Keratinocyte (primary cell): ENCODE measurements around the gene VIT. TPM values are rescaled to one million over a fixed set of nuclear protein-coding genes. Genes with fewer than 3 reads are reported as not detected.

ENCODE experiments used
- DNase-seq: peaks from one replicate; pipeline ENCODE4 v3.0.0-alpha.2; 2011; ENCODE audit warnings: low read depth, missing footprints, low spot score
- FAIRE-seq: peaks from 2 replicates; lab custom pipeline; 2011; peaks lifted over from hg19 to GRCh38; lab: Jason Lieb, UNC
- H2AFZ ChIP-seq: 2 replicates; pipeline ENCODE4 v1.6.0; 2012; ENCODE audit warnings: low read length, control low read depth, inconsistent platforms; ENCODE audit not compliant: control insufficient read depth
- H3K27ac ChIP-seq: 2 replicates; pipeline ENCODE4 v1.5.1; 2011; ENCODE audit warnings: low read length; ENCODE audit not compliant: control insufficient read depth, insufficient read depth
- H3K27me3 ChIP-seq: 3 replicates; pipeline ENCODE4 v1.6.0; 2011; ENCODE audit warnings: low read length; ENCODE audit not compliant: control insufficient read depth, insufficient read depth; ENCODE audit errors: extremely low read depth
- H3K36me3 ChIP-seq, 2 experiments: 2 replicates in 1 of 2; 3 replicates in 1 of 2; pipeline ENCODE4 v1.5.1; 2011; ENCODE audit warnings: low read length in 2 of 2, mild to moderate bottlenecking in 1 of 2; ENCODE audit not compliant: control insufficient read depth in 2 of 2, insufficient read depth in 2 of 2; ENCODE audit errors: extremely low read depth in 1 of 2
- H3K4me1 ChIP-seq: 3 replicates; pipeline ENCODE4 v1.5.1; 2011; ENCODE audit warnings: low read length; ENCODE audit not compliant: control insufficient read depth, insufficient read depth; ENCODE audit errors: extremely low read depth
- H3K4me2 ChIP-seq: 3 replicates; pipeline ENCODE4 v1.6.0; 2011; ENCODE audit warnings: low read depth, low read length; ENCODE audit not compliant: control insufficient read depth, insufficient read depth; ENCODE audit errors: extremely low read depth
- H3K4me3 ChIP-seq, 3 experiments: fragments of 200-600 bp in 1 of 3; sonication (generic) in 1 of 3; 2 replicates in 2 of 3; 3 replicates in 1 of 3; pipeline ENCODE4 v1.5.1; 2011 to 2016; ENCODE audit warnings: low read length in 3 of 3, mild to moderate bottlenecking in 3 of 3, control low read depth in 2 of 3, inconsistent platforms in 1 of 3, low read depth in 1 of 3, mixed read lengths in 1 of 3, mixed run types in 1 of 3, moderate library complexity in 1 of 3; ENCODE audit not compliant: control insufficient read depth in 2 of 3, insufficient read depth in 2 of 3; ENCODE audit errors: extremely low read depth in 1 of 3
- H3K79me2 ChIP-seq: 2 replicates; pipeline ENCODE4 v1.6.0; 2012; ENCODE audit warnings: low read length; ENCODE audit not compliant: control insufficient read depth, insufficient read depth
- H3K9ac ChIP-seq: 3 replicates; pipeline ENCODE4 v1.6.0; 2011; ENCODE audit warnings: low read length; ENCODE audit not compliant: control insufficient read depth, insufficient read depth; ENCODE audit errors: extremely low read depth
- H3K9me1 ChIP-seq: 3 replicates; pipeline ENCODE4 v1.6.0; 2011; ENCODE audit warnings: low read length; ENCODE audit not compliant: control insufficient read depth, insufficient read depth; ENCODE audit errors: extremely low read depth
- H3K9me3 ChIP-seq: 2 replicates; pipeline ENCODE4 v1.5.1; 2012; ENCODE audit warnings: low read depth, low read length; ENCODE audit not compliant: control insufficient read depth
- H4K20me1 ChIP-seq: 3 replicates; pipeline ENCODE4 v1.6.0; 2011; ENCODE audit warnings: low read length; ENCODE audit not compliant: control insufficient read depth, insufficient read depth; ENCODE audit errors: extremely low read depth
- CTCF ChIP-seq, 3 experiments: IDR thresholded peaks in 1 of 3; conservative IDR thresholded peaks in 1 of 3; optimal IDR thresholded peaks in 1 of 3; 2 replicates in 2 of 3; 3 replicates in 1 of 3; pipeline versions ENCODE3 to v1.5.1; 2011; ENCODE audit warnings: low read length in 3 of 3, mild to moderate bottlenecking in 3 of 3, moderate library complexity in 2 of 3, control low read depth in 1 of 3, inconsistent platforms in 1 of 3; ENCODE audit not compliant: insufficient read depth in 2 of 3; ENCODE audit errors: extremely low read depth in 1 of 3
- EZH2 ChIP-seq: IDR thresholded peaks from one replicate; pipeline ENCODE4 v1.6.1; 2012; ENCODE audit warnings: inconsistent platforms, mild to moderate bottlenecking, low read length, moderate library complexity
- dilution Hi-C: fragments of 300-500 bp; cut with MboI; formaldehyde crosslinking; loops from one replicate; pipeline ENCODE4 v1.7.0; 2020; ENCODE audit warnings: low sequenced_read_pairs; ENCODE audit not compliant: extremely low pct_ligation_motif_present
- polyA plus RNA-seq, 5 experiments: library from polyadenylated mRNA; depleted of rRNA in 3 of 5; stranded (reverse) in 3 of 5; stranded (forward) in 1 of 5; unstranded in 1 of 5; fragments of >200 nt; gene quantifications; 1 replicate in 1 of 5; 2 replicates in 3 of 5; 3 replicates in 1 of 5; pipeline versions ENCODE4 v1.2.1 to v1.2.3, GENCODE V29; 2011 to 2012; ENCODE audit warnings: missing spikeins in 2 of 5, low read depth in 1 of 5, low replicate concordance in 1 of 5

Gene VIT
- polyA plus RNA-seq, 1 donor (not counting 4 experiments of a cell fraction or from before 2014, with no cell fraction given): 0.79 TPM

DNA sequence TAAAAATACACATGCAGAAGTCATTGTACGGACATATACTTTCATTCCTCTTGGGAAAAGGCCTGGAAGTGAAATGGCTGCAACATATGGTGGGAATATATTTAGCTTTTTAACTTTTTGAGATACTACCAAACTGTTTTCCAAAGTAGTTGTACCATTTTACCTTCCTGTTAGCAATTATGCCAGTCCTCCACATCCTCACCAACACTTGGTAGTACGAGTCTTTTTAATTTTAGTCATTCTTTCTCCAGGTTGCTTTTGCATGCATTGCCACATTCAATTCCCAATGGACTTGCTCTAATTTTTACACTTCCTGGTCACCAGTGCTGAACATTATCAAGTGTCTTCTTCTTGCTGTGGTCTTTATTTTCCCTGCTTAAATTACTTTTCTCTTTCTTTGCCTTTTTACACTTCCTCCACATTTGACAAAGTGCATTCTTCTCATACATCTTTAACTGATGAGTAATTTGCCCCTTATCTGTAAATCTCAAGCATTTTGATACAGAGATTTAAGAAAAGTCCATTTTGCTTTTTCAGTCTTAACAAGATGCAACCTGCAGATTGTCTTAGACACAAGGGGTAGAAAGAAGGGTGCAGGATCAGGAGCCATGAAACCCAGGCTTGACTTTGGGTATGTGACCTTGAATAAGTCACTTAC lies 14.5 kb downstream of the VIT start:
- dilution Hi-C loops: no loop called here
- FAIRE-seq: no peak
- H3K79me2 ChIP-seq: no peaks in the 10 kb centered on the region

DNA sequence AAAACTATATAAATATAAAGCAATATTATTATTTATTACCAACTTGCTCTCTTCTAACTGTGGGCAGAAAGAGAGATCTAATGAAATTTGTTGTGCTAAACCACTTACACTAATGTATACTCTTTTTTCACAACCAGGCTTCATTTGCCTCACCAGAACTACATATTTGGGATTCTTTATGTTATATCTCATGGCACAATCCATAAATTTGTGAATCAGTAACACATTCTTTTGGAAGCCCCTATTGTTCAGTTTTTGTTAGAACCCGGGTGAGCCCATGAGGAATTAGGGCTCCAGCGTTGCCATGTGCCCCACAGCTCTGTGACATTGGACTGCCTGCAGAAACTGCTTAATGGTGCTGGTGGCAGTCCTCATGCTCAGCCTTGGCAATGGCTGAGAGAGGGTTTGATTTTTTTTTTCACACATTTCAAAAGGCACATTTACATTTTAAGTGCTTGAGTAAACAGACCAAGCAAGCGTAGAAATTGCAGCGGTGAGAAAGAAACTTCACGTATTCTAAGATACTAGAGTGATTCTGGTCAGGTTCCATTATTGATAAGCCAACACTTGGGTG lies 15.3 kb downstream of the VIT start:
- Histone ChIP-seq H3K9ac (no peak overlapping the region), H3K9me3 (no peaks in the 10 kb centered on the region), H3K9me1 (no peaks in the 10 kb centered on the region), H3K36me3 (no peaks in the 10 kb centered on the region), H3K27ac (no peak overlapping the region), H3K79me2 (no peaks in the 10 kb centered on the region), H3K27me3 (no peaks in the 10 kb centered on the region), H2AFZ (no peak overlapping the region), H3K4me1 (peaks cover 16% of the 10 kb centered on the region), H4K20me1 (no peaks in the 10 kb centered on the region), H3K4me3 (no peak overlapping the region), H3K4me2 (no peak overlapping the region)
- dilution Hi-C loops: no loop called here
- TF ChIP-seq CTCF (optimal IDR thresholded peaks at IDR 0.05 in 1 of 3, IDR thresholded peaks at IDR 0.05 in 1 of 3, conservative IDR thresholded peaks at IDR 0.05 in 1 of 3; ENCODE audit: extremely low read depth in 1 of 3, insufficient read depth in 2 of 3, low read length in 3 of 3) (no peak), EZH2 (no peak)
- FAIRE-seq (no peak), DNase-seq (no peak)

More for the DNA sequence above, 14.5 kb downstream of the VIT start:
- no peak overlapping the region for H3K4me3 ChIP-seq
- no peaks in the 10 kb centered on the region for H3K36me3 ChIP-seq
- no peak overlapping the region for H2AFZ ChIP-seq
- H3K9ac ChIP-seq: no peak overlapping the region
- TF ChIP-seq CTCF (optimal IDR thresholded peaks at IDR 0.05 in 1 of 3, IDR thresholded peaks at IDR 0.05 in 1 of 3, conservative IDR thresholded peaks at IDR 0.05 in 1 of 3; ENCODE audit: extremely low read depth in 1 of 3, insufficient read depth in 2 of 3, low read length in 3 of 3) (no peak), EZH2 (no peak)
- no peaks in the 10 kb centered on the region for H4K20me1 ChIP-seq
- no peak overlapping the region for H3K27ac ChIP-seq
- no peak overlapping the region for H3K4me2 ChIP-seq
- no peaks in the 10 kb centered on the region for H3K9me1 ChIP-seq
- H3K27me3 ChIP-seq: no peaks in the 10 kb centered on the region
- H3K9me3 ChIP-seq: no peaks in the 10 kb centered on the region
- peaks cover 25% of the 10 kb centered on the region for H3K4me1 ChIP-seq
- DNase-seq: no peak
